GM23338 (cell line): ENCODE results near the gene SRGAP1. TPM values are rescaled to one million over a fixed set of nuclear protein-coding genes. Genes with fewer than 3 reads are reported as not detected.

ENCODE experiments used
- ETS1 ChIP-seq: IDR thresholded peaks from 2 replicates; pipeline ENCODE4 v1.6.1; 2016; ENCODE audit warnings: antibody characterized with exemption
- POLR2AphosphoS5 ChIP-seq: IDR thresholded peaks from 2 replicates; pipeline ENCODE4 v1.6.1; 2016; ENCODE audit warnings: antibody characterized with exemption, low read depth
- polyA plus RNA-seq: library from polyadenylated mRNA; unstranded; fragments of >200 nt; fragmentation: Nextera tagmentation; extraction: Ambion mirVana; gene quantifications from 2 replicates; pipeline ENCODE4 v1.2.1, GENCODE V29; 2016
- small RNA-seq: library from RNA; depleted of rRNA; stranded (forward); fragments of <200 nt; gene quantifications from one replicate; pipeline ENCODE3, GENCODE V24; 2014; ENCODE audit warnings: low replicate concordance
- total RNA-seq: library from RNA; depleted of rRNA; stranded (reverse); fragments of >200 nt; shearing (Covaris generic); gene quantifications from 2 replicates; pipeline ENCODE4 v1.2.3, GENCODE V29; 2014; rRNA removed

The SRGAP1 gene
- total and polyA plus RNA-seq, 2 experiments from 2014 or later, result 6.1 to 8.1 TPM

GRCh38 chr12:64207453-64207852 is 363.0 kb downstream of the SRGAP1 start (continued):
- TF ChIP-seq ETS1, result no peak
- no peak for TF ChIP-seq POLR2AphosphoS5

Small RNA genes lying within 50 kb of the gene (small RNA-seq; reads per million reads assigned to genes)
- gene AC020611.1 (not detected), gene RNU6-1009P (not detected)

Other genes with a start within 250 kb of the SRGAP1 start
- gene DPY19L2, start 176.2 kb upstream of the SRGAP1 start, total RNA-seq, result 8.0 and 10.8 TPM in 2 replicates
- gene DPY19L2, start 176.2 kb upstream of the SRGAP1 start, polyA plus RNA-seq, result 3.0 and 4.3 TPM in 2 replicates
- gene RXYLT1, start 64.8 kb upstream of the SRGAP1 start, total RNA-seq, result 10.1 and 11.6 TPM in 2 replicates
- gene RXYLT1, start 64.8 kb upstream of the SRGAP1 start, polyA plus RNA-seq, result 8.8 and 11.1 TPM in 2 replicates